Right atrium auricular region (tissue), 2 donors: ENCODE data around the gene PIWIL4. TPM values are rescaled to one million over a fixed set of nuclear protein-coding genes. Genes with fewer than 3 reads are reported as not detected.

Experiments
- DNase-seq: peaks from one replicate; pipeline ENCODE4 v3.0.0-alpha.2; 2019; ENCODE audit warnings: low spot score
- H3K27ac ChIP-seq, 2 donors: fragments of 200-600 bp; sonication (generic); 1 replicate in 1 of 2; 2 replicates in 1 of 2; pipeline ENCODE4 v1.5.1; 2016 to 2019
- H3K27me3 ChIP-seq, 2 donors: fragments of 200-600 bp; sonication (generic); one replicate each; pipeline versions ENCODE4 v1.5.1 to v1.6.0; 2017 to 2019
- H3K36me3 ChIP-seq: fragments of 200-600 bp; sonication (generic); one replicate; pipeline ENCODE4 v1.5.1; 2016
- H3K4me1 ChIP-seq, 2 donors: fragments of 200-600 bp; sonication (generic); one replicate each; pipeline versions ENCODE4 v1.5.1 to v1.6.0; 2017 to 2019
- H3K4me3 ChIP-seq, 2 donors: fragments of 200-600 bp; sonication (generic); 1 replicate in 1 of 2; 2 replicates in 1 of 2; pipeline ENCODE4 v1.5.1; 2017 to 2019; ENCODE audit warnings: mild to moderate bottlenecking in 1 of 2, moderate library complexity in 1 of 2
- H3K9me3 ChIP-seq, 2 donors: fragments of 200-600 bp; sonication (generic); one replicate each; pipeline ENCODE4 v1.5.1; 2019
- CTCF ChIP-seq, 2 donors: fragments of 200-600 bp; sonication (generic); IDR thresholded peaks; one replicate each; pipeline ENCODE4 v1.5.1; 2019; ENCODE audit warnings: antibody characterized with exemption in 2 of 2
- total RNA-seq, 2 donors: library from RNA; depleted of rRNA; stranded (reverse); fragments of >200 nt; gene quantifications; one replicate each; pipeline ENCODE4 v1.1.0, GENCODE V29; 2016

Gene PIWIL4
- total RNA-seq, 2 donors from 2014 or later = 1.8 to 3.2 TPM

GRCh38 chr11:94669023-94669422, 101.9 kb downstream of the PIWIL4 start:
- no peak overlapping the region for H3K27ac ChIP-seq
- TF ChIP-seq CTCF (IDR thresholded peaks at IDR 0.05) = no peak
- H3K4me3 ChIP-seq = no peak overlapping the region
- H3K27me3 ChIP-seq = no peaks in the 10 kb centered on the region
- H3K36me3 ChIP-seq = no peaks in the 10 kb centered on the region
- DNase-seq = no peak
- H3K9me3 ChIP-seq = no peaks in the 10 kb centered on the region
- H3K4me1 ChIP-seq = no peaks in the 10 kb centered on the region

Other genes with a start within 250 kb of the PIWIL4 start
- under 1 TPM in 1 of 2 donors, not detected in 1; 0.12 TPM for gene GPR83, start 165.9 kb upstream of the PIWIL4 start, total RNA-seq
- gene MRE11, start 73.5 kb upstream of the PIWIL4 start, total RNA-seq = 1 to 10 TPM; 5.8 to 6.0 TPM
- 1 to 10 TPM; 4.3 to 6.9 TPM for gene ANKRD49, start 73.4 kb upstream of the PIWIL4 start, total RNA-seq
- gene C11orf97, start 54.9 kb upstream of the PIWIL4 start, total RNA-seq = not detected
- 1 to 10 TPM; 3.3 to 3.4 TPM for gene FUT4, start 23.4 kb upstream of the PIWIL4 start, total RNA-seq
- gene AMOTL1, start 201.0 kb downstream of the PIWIL4 start, total RNA-seq = 10 to 100 TPM; 56.7 to 59.5 TPM